Fibroblast of lung (primary cell): ENCODE measurements around the gene ALAS1.

Source experiments
- EZH2 ChIP-seq: IDR thresholded peaks from 2 replicates; pipeline ENCODE4 v1.5.1; 2012; ENCODE audit warnings: low read length, control low read depth, mild to moderate bottlenecking; ENCODE audit errors: missing control alignments
- TF ChIP-seq, protein P1 (sequence below), 2 donors: IDR thresholded peaks in 1 of 2; conservative IDR thresholded peaks in 1 of 2; 1 replicate in 1 of 2; 2 replicates in 1 of 2; pipeline ENCODE4 v1.5.1; 2011 to 2012; ENCODE audit warnings: low read length in 2 of 2, control low read depth in 1 of 2, inconsistent platforms in 1 of 2, low read depth in 1 of 2, mild to moderate bottlenecking in 1 of 2

DNA sequence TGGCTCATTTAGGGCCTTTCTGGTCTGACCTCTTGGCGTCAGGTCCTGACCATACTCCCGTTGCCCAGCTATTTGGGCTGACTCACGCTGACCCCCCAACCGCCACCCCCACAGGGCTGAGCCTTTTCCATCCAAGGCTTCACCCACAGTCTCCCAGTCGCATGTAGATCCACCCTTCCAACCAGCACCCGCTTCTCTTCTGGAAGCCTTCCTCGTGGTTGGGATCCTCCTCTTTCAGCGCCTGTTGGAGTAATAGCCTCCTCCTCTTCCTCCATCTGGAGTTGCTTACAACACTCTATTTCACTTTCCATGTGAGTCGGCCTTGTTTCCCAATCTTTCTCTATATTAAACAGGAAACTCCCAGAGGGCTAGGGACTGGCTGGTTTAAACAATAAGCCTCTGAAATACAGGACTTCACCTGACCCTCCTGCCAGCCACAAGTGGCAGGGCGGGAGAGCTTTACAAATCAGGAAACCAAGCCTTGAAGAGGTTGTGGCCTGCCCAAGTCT is 2.1 kb upstream of the ALAS1 start:
- TF ChIP-seq, protein P1, sequence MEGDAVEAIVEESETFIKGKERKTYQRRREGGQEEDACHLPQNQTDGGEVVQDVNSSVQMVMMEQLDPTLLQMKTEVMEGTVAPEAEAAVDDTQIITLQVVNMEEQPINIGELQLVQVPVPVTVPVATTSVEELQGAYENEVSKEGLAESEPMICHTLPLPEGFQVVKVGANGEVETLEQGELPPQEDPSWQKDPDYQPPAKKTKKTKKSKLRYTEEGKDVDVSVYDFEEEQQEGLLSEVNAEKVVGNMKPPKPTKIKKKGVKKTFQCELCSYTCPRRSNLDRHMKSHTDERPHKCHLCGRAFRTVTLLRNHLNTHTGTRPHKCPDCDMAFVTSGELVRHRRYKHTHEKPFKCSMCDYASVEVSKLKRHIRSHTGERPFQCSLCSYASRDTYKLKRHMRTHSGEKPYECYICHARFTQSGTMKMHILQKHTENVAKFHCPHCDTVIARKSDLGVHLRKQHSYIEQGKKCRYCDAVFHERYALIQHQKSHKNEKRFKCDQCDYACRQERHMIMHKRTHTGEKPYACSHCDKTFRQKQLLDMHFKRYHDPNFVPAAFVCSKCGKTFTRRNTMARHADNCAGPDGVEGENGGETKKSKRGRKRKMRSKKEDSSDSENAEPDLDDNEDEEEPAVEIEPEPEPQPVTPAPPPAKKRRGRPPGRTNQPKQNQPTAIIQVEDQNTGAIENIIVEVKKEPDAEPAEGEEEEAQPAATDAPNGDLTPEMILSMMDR (conservative IDR thresholded peaks at IDR 0.05 in 1 of 2, IDR thresholded peaks at IDR 0.05 in 1 of 2; ENCODE audit: low read depth in 1 of 2, low read length in 2 of 2), result no peak
- no peak for TF ChIP-seq EZH2
